Activated naive CD8-positive, alpha-beta T cell treated with anti-CD3 and anti-CD28 coated beads, Interleukin-2, amount 50 U/mL, for 16 hours (primary cell): ENCODE measurements around the gene TENT4B.
"Not testable (repeated sequence)": the region's sequence is repeated elsewhere in the genome, so short reads cannot be mapped to it uniquely, and the experiment has no call there.

ENCODE experiments used
- DNase-seq: peaks from one replicate; pipeline ENCODE4 v3.0.0-alpha.2; 2020; ENCODE audit warnings: low read depth, low spot score

Gene TENT4B

GRCh38 chr16:50154420-50154950 lies 1.4 kb downstream of the TENT4B start:
- DNase-seq = no peak

GRCh38 chr16:50155925-50156324 lies 2.8 kb downstream of the TENT4B start:
- DNase-seq = no peak

- no peak for DNase-seq
Measured at GRCh38 chr16:50156590-50156989, 3.5 kb downstream of the TENT4B start.

- DNase-seq = no peak
Measured at GRCh38 chr16:50160495-50161164, 7.5 kb downstream of the TENT4B start.

GRCh38 chr16:50161950-50162349 lies 8.8 kb downstream of the TENT4B start:
- DNase-seq = no peak

- DNase-seq = no peak
Measured at GRCh38 chr16:50165473-50165872, 12.4 kb downstream of the TENT4B start.

- DNase-seq = no peak
Measured at GRCh38 chr16:50166511-50167500, 13.7 kb downstream of the TENT4B start.

- no peak for DNase-seq
Measured at GRCh38 chr16:50167556-50167955, 14.4 kb downstream of the TENT4B start.

- no peak for DNase-seq
Measured at GRCh38 chr16:50169555-50170096, 16.5 kb downstream of the TENT4B start.

GRCh38 chr16:50171773-50172172 lies 18.7 kb downstream of the TENT4B start:
- not testable (repeated sequence) for DNase-seq

GRCh38 chr16:50172195-50172922 lies 19.3 kb downstream of the TENT4B start:
- no peak for DNase-seq

GRCh38 chr16:50173316-50173715 lies 20.2 kb downstream of the TENT4B start:
- DNase-seq = no peak

- DNase-seq = no peak
Measured at GRCh38 chr16:50178491-50178941, 25.4 kb downstream of the TENT4B start.

- DNase-seq = no peak
Measured at GRCh38 chr16:50182441-50182840, 29.3 kb downstream of the TENT4B start.

- DNase-seq = no peak
Measured at GRCh38 chr16:50183316-50183715, 30.2 kb downstream of the TENT4B start.

GRCh38 chr16:50185005-50185505 lies 31.9 kb downstream of the TENT4B start:
- no peak for DNase-seq

- DNase-seq = no peak
Measured at GRCh38 chr16:50188619-50189136, 35.6 kb downstream of the TENT4B start.

- no peak for DNase-seq
Measured at GRCh38 chr16:50190292-50190691, 37.2 kb downstream of the TENT4B start.

GRCh38 chr16:50192386-50193050 lies 39.4 kb downstream of the TENT4B start:
- no peak for DNase-seq

GRCh38 chr16:50193594-50193993 lies 40.5 kb downstream of the TENT4B start:
- no peak for DNase-seq
